ENCODE results near the gene DAB1.

DAB1 gene

DNA sequence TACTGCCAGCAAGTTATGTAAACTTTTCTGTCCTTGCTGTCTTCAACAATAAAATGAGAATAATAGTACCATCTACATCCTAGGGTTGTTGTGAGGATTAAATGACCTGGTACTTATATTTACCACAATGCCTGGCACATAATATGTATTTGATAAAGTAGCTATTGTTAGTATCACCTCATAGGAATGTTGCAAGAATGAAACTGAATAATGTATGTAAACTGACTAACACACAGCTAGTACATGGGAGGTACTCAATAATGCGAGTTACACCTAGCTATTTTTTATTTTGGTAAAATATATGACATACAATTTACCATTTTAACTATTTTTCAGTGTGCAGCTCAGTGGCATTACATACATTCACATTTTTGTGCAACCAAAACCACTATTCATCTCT is 289.1 kb downstream of the DAB1 start:
- H3K9me3 ChIP-seq (ENCODE audit: control insufficient read depth, insufficient read depth, low read length): no peaks in the 10 kb centered on the region
- no peaks in the 10 kb centered on the region for H3K79me2 ChIP-seq (ENCODE audit: control insufficient read depth, low read length)
- H3F3A ChIP-seq (ENCODE audit: control insufficient read depth, insufficient read depth): no peaks in the 10 kb centered on the region
- no peaks in the 10 kb centered on the region for H3K27me3 ChIP-seq (ENCODE audit: control insufficient read depth, low read length)
- no peaks in the 10 kb centered on the region for H4K20me1 ChIP-seq (ENCODE audit: control insufficient read depth, insufficient read depth, low read depth, low read length)
- no peak overlapping the region for H3K4me2 ChIP-seq (ENCODE audit: low read length)
- no peaks in the 10 kb centered on the region for H3K4me1 ChIP-seq (ENCODE audit: control insufficient read depth, low read length)
- TF ChIP-seq EZH2phosphoT487 (IDR thresholded peaks at IDR 0.05; ENCODE audit: borderline replicate concordance, low read length) (no peak), CTCF (IDR thresholded peaks at IDR 0.05; ENCODE audit: low read depth, low read length, poor library complexity, severe bottlenecking) (no peak)
- H3K27ac ChIP-seq (ENCODE audit: low read depth, low read length): no peak overlapping the region
- no peaks in the 10 kb centered on the region for H3K36me3 ChIP-seq (ENCODE audit: control insufficient read depth, low read length)
- no peak overlapping the region for H3K4me3 ChIP-seq (ENCODE audit: low read length)
- no peaks in the 10 kb centered on the region for H3K9me2 ChIP-seq (replicated peaks; ENCODE audit: control insufficient read depth, low read length)

GRCh38 chr1:57133686-57134085 is 290.2 kb downstream of the DAB1 start:
- no peaks in the 10 kb centered on the region for H3K9me2 ChIP-seq (replicated peaks; ENCODE audit: control insufficient read depth, low read length)
- H3K27me3 ChIP-seq (ENCODE audit: control insufficient read depth, low read length): no peaks in the 10 kb centered on the region
- no peaks in the 10 kb centered on the region for H3K79me2 ChIP-seq (ENCODE audit: control insufficient read depth, low read length)
- H3K9me3 ChIP-seq (ENCODE audit: control insufficient read depth, insufficient read depth, low read length): no peaks in the 10 kb centered on the region
- no peaks in the 10 kb centered on the region for H4K20me1 ChIP-seq (ENCODE audit: control insufficient read depth, insufficient read depth, low read depth, low read length)
- H3K4me2 ChIP-seq (ENCODE audit: low read length): no peak overlapping the region
- H3F3A ChIP-seq (ENCODE audit: control insufficient read depth, insufficient read depth): no peaks in the 10 kb centered on the region
- no peaks in the 10 kb centered on the region for H3K4me1 ChIP-seq (ENCODE audit: control insufficient read depth, low read length)
- TF ChIP-seq EZH2phosphoT487 (IDR thresholded peaks at IDR 0.05; ENCODE audit: borderline replicate concordance, low read length) (no peak), CTCF (IDR thresholded peaks at IDR 0.05; ENCODE audit: low read depth, low read length, poor library complexity, severe bottlenecking) (no peak)
- H3K36me3 ChIP-seq (ENCODE audit: control insufficient read depth, low read length): no peaks in the 10 kb centered on the region
- H3K27ac ChIP-seq (ENCODE audit: low read depth, low read length): no peak overlapping the region
- H3K4me3 ChIP-seq (ENCODE audit: low read length): no peak overlapping the region

DNA sequence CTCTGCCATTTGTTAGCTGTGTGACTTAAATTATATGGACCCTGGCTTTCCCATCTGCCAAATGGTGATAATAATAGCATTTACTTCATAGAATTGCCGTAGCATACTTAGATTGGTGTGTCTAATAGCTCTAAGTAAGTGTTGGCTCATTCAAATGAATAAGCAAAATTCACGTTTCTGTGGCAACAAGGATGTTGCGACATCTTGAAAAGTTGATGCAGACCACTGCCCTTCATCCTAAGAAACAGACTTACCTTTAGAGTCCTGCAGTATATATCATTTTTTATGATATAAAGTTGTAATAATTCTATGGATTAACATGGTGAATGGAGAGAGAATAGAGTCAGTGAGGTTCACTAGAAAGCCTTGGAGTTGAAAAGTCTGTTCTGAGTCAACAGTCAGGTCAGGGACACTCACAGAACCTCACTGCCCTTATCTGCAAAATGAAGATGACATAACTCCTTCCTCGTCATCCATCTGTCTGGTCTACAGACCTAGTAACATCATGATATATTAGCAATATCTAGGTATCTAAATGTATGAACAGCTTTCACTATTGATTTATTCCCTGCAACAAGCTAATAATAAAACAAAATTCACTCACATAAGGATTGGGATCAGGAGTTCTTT is 290.8 kb downstream of the DAB1 start:
- H3K4me3 ChIP-seq (ENCODE audit: low read length): no peak overlapping the region
- no peaks in the 10 kb centered on the region for H3F3A ChIP-seq (ENCODE audit: control insufficient read depth, insufficient read depth)
- TF ChIP-seq CTCF (IDR thresholded peaks at IDR 0.05; ENCODE audit: low read depth, low read length, poor library complexity, severe bottlenecking) (no peak), EZH2phosphoT487 (IDR thresholded peaks at IDR 0.05; ENCODE audit: borderline replicate concordance, low read length) (no peak)
- no peaks in the 10 kb centered on the region for H3K36me3 ChIP-seq (ENCODE audit: control insufficient read depth, low read length)
- H3K4me1 ChIP-seq (ENCODE audit: control insufficient read depth, low read length): no peaks in the 10 kb centered on the region
- H3K27ac ChIP-seq (ENCODE audit: low read depth, low read length): no peak overlapping the region
- no peaks in the 10 kb centered on the region for H4K20me1 ChIP-seq (ENCODE audit: control insufficient read depth, insufficient read depth, low read depth, low read length)
- no peaks in the 10 kb centered on the region for H3K9me3 ChIP-seq (ENCODE audit: control insufficient read depth, insufficient read depth, low read length)
- no peaks in the 10 kb centered on the region for H3K9me2 ChIP-seq (replicated peaks; ENCODE audit: control insufficient read depth, low read length)
- no peaks in the 10 kb centered on the region for H3K27me3 ChIP-seq (ENCODE audit: control insufficient read depth, low read length)
- H3K4me2 ChIP-seq (ENCODE audit: low read length): no peak overlapping the region
- no peaks in the 10 kb centered on the region for H3K79me2 ChIP-seq (ENCODE audit: control insufficient read depth, low read length)

Data from DOHH2 (cell line).